MCF 10A (cell line): ENCODE results near the gene ZNF544. TPM values are rescaled to one million over a fixed set of nuclear protein-coding genes. Genes with fewer than 3 reads are reported as not detected.

Experiments
- BruUV-seq: library from RNA; stranded (reverse); fragments of 400-500 nt; replicated peaks from 2 replicates; lab custom pipeline; 2021; lab: Mats Ljungman, UMichigan
- CTCF ChIA-PET: fragments of 300-600 bp; sonication (Branson Sonifier 250); formaldehyde crosslinking; extraction: SDS; loops from one replicate; lab custom pipeline; 2021; ENCODE audit warnings: antibody characterized with exemption, inconsistent platforms; lab: Yijun Ruan, JAX
- POLR2A ChIA-PET: fragments of 300-600, 350-650 bp; sonication (Branson Sonifier 250); formaldehyde crosslinking; extraction: SDS; loops from one replicate; lab custom pipeline; 2020; ENCODE audit warnings: antibody characterized with exemption, inconsistent platforms; lab: Yijun Ruan, JAX
- DNase-seq: peaks from one replicate; pipeline ENCODE4 v3.0.0-alpha.2; 2018; ENCODE audit not compliant: unreplicated experiment
- H3K27ac Mint-ChIP-seq: one replicate; pipeline ENCODE4 v1.8.0; 2022; ENCODE audit warnings: mild to moderate bottlenecking, low read depth, mixed read lengths; ENCODE audit not compliant: unreplicated experiment
- H3K27me3 Mint-ChIP-seq: one replicate; pipeline ENCODE4 v1.8.0; 2022; ENCODE audit warnings: mixed read lengths; ENCODE audit not compliant: insufficient read depth, unreplicated experiment
- H3K36me3 Mint-ChIP-seq: one replicate; pipeline ENCODE4 v1.8.0; 2022; ENCODE audit warnings: mild to moderate bottlenecking, moderate library complexity, mixed read lengths; ENCODE audit not compliant: insufficient read depth, unreplicated experiment
- H3K4me1 Mint-ChIP-seq: one replicate; pipeline ENCODE4 v1.8.0; 2022; ENCODE audit warnings: mixed read lengths; ENCODE audit not compliant: insufficient read depth, unreplicated experiment
- H3K4me3 Mint-ChIP-seq: one replicate; pipeline ENCODE4 v1.8.0; 2022; ENCODE audit warnings: mild to moderate bottlenecking, moderate library complexity, mixed read lengths; ENCODE audit not compliant: unreplicated experiment
- H3K9me3 Mint-ChIP-seq: one replicate; pipeline ENCODE4 v1.8.0; 2022; ENCODE audit warnings: mixed read lengths; ENCODE audit not compliant: unreplicated experiment
- intact Hi-C: fragments of 100-400 bp; cut with micrococcal nuclease; formaldehyde crosslinking; loops from 2 replicates; pipeline ENCODE4 v1.14.1; 2022
- total RNA-seq: library from RNA; stranded (reverse); gene quantifications from 2 replicates; pipeline ENCODE4 v1.2.3, GENCODE V29; 2022
- TF ChIP-seq, protein P1 (sequence below): fragments of 200-600 bp; IDR thresholded peaks from one replicate; pipeline ENCODE4 v1.8.0; 2022; ENCODE audit warnings: antibody characterized with exemption, mild to moderate bottlenecking; ENCODE audit not compliant: unreplicated experiment

The ZNF544 gene
- total RNA-seq, 1 experiment from 2014 or later, result 42.3 TPM

DNA sequence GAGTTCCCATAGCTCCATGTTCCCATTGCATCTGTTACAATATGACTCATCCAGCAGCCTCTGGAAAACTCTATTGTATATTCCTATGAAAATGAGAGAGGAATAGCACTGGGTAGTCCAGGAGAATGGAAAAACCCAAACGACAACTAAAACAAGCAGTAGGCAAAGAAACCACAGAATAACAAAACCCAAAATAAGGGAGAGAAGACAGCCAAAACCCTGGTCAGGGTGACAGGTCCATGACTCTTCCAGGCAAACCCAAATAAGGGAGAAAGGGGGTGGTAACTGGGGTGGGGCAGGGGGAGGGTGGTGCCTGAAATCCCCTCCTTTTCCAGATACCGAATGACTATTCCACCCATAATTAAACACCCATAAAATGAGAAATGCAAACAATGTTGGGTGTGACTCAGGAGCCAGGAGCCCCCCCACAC lies 46.1 kb downstream of the ZNF544 start:
- H3K9me3 Mint-ChIP-seq, result peaks cover 9% of the 10 kb centered on the region
- POLR2A ChIA-PET, result no interaction called here
- no TSS peak for BruUV-seq
- CTCF ChIA-PET, result interaction anchor here (0.5 kb wide), 1 partner anchor 1115 kb away, joined by 3 read pairs; no protein-coding TSS in a partner anchor
- no peak overlapping the region for H3K4me3 Mint-ChIP-seq
- TF ChIP-seq, protein P1, sequence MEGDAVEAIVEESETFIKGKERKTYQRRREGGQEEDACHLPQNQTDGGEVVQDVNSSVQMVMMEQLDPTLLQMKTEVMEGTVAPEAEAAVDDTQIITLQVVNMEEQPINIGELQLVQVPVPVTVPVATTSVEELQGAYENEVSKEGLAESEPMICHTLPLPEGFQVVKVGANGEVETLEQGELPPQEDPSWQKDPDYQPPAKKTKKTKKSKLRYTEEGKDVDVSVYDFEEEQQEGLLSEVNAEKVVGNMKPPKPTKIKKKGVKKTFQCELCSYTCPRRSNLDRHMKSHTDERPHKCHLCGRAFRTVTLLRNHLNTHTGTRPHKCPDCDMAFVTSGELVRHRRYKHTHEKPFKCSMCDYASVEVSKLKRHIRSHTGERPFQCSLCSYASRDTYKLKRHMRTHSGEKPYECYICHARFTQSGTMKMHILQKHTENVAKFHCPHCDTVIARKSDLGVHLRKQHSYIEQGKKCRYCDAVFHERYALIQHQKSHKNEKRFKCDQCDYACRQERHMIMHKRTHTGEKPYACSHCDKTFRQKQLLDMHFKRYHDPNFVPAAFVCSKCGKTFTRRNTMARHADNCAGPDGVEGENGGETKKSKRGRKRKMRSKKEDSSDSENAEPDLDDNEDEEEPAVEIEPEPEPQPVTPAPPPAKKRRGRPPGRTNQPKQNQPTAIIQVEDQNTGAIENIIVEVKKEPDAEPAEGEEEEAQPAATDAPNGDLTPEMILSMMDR, result no peak
- intact Hi-C loops, result no loop called here
- DNase-seq, result peak; percentile 21
- H3K36me3 Mint-ChIP-seq, result peaks cover 27% of the 10 kb centered on the region
- H3K27me3 Mint-ChIP-seq, result no peaks in the 10 kb centered on the region
- no peak overlapping the region for H3K27ac Mint-ChIP-seq
- H3K4me1 Mint-ChIP-seq, result peaks cover 3% of the 10 kb centered on the region

DNA sequence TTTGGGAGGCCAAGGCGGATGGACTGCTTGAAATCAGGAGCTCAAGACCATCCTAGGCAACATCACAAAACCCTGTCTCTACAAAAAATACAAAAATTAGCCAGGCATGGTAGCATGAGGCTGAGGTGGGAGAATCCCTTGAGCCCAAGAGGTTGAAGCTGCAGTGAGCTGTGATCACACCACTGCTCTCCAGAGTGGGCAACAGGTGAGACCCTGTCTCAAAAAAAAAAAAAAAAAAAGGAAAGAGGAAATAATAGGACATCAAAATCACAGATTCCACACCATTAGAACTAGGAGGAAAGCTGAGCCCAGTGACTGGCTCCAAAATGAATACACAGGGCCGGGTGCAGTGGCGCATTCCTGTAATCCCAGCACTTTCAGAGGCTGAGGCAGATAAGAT lies 46.9 kb downstream of the ZNF544 start:
- POLR2A ChIA-PET, result interaction anchor here (1.1 to 1.3 kb wide), 2 partner anchors 10 to 47 kb away, joined by 4 to 10 read pairs; partner anchors contain the start of gene ZNF544

DNA sequence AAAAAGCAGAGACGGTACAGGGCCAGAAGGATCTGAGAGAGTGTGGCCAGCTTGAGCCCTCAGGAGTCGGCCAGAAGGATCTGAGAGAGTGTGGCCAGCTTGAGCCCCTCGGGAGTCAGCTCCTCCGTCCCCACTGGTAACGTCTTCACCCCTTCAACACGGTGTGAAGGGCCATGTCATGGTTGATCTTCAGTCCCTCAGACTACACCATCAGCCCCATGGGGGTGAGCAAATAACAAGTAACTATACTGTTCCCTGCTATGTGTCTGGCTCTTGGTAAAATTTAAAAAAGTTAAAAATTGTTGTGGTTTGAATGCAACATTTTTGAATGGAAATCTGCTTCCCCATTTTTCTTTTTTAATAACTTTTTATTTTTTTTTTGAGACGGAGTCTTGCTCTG lies 48.5 kb downstream of the ZNF544 start:
- Mint-ChIP-seq H3K27ac (no peak overlapping the region), H3K27me3 (no peaks in the 10 kb centered on the region), H3K9me3 (peaks cover 18% of the 10 kb centered on the region), H3K4me3 (no peak overlapping the region), H3K36me3 (peaks cover 33% of the 10 kb centered on the region), H3K4me1 (peaks cover 18% of the 10 kb centered on the region)
- no peak for DNase-seq
- POLR2A ChIA-PET, result no interaction called here
- TF ChIP-seq, protein P1, result no peak
- intact Hi-C loops, result no loop called here
- CTCF ChIA-PET, result no interaction called here
- no TSS peak for BruUV-seq

More for the DNA sequence above, 46.9 kb downstream of the ZNF544 start:
- no peak for DNase-seq
- CTCF ChIA-PET, result interaction anchor here (0.6 to 0.7 kb wide), 3 partner anchors 30 to 1580 kb away, joined by 3 to 4 read pairs (median 3); no protein-coding TSS in a partner anchor
- Mint-ChIP-seq H3K27ac (no peak overlapping the region), H3K27me3 (no peaks in the 10 kb centered on the region), H3K36me3 (peaks cover 31% of the 10 kb centered on the region), H3K9me3 (peaks cover 9% of the 10 kb centered on the region), H3K4me3 (no peak overlapping the region), H3K4me1 (peaks cover 9% of the 10 kb centered on the region)
- intact Hi-C loops, result no loop called here
- TF ChIP-seq, protein P1, result no peak
- BruUV-seq, result no TSS peak

DNA sequence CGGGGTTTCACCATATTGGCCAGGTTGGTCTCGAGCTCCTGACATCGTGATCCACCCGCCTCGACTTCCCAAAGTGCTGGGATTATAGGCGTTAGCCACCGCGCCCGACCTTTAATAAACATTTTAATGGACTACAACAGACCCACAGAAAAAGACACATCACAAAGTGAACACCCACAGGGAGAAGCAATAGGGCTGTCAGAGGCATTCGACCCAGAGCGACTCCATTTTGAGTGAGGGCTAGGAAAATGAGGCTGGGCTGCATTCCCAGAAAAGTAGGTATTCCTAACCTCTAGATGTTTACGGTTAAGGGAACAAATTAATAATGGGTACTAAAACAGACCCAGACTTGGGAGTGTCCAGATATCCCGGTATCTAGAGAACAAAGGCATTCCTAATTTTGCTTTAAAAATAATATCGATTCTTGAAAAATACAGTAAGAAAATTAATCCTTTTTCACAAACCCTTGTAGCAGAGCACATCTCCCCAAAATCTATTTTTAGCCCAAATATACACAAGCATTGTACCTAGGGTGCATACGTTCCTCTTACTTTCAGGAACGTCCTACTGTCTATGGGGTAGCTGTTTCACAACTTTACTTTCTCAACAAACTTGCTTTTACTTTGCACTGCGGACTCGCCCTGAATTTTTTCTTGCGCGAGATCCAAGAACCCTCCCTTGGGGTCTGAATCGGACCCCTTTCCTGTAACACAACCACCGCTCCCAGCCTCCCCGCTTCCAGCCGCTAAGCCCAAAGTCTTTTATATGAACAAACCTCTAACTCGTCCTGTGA lies 49.2 kb downstream of the ZNF544 start:
- BruUV-seq, result TSS peak; percentile 68
- TF ChIP-seq, protein P1, result no peak
- CTCF ChIA-PET, result interaction anchor here (0.6 to 0.7 kb wide), 3 partner anchors 189 to 1683 kb away, joined by 3 to 4 read pairs (median 3); partner anchors contain the start of genes ZNF324 and ZNF71
- POLR2A ChIA-PET, result interaction anchor here (0.6 to 3.3 kb wide), 19 partner anchors 8 to 1055 kb away, joined by 3 to 17 read pairs (median 3); partner anchors contain the start of genes ERVK3-1, ZNF544 and ZSCAN22
- Mint-ChIP-seq H3K36me3 (peaks cover 33% of the 10 kb centered on the region), H3K9me3 (peaks cover 18% of the 10 kb centered on the region), H3K27ac (peak overlapping the region; percentile 97), H3K4me3 (peak overlapping the region; percentile 89), H3K4me1 (peaks cover 18% of the 10 kb centered on the region), H3K27me3 (no peaks in the 10 kb centered on the region)
- intact Hi-C loops, result no loop called here
- DNase-seq, result no peak
